ENCODE results near the gene LCORL.

GRCh38 chr4:17921451-17921850 lies 100.1 kb downstream of the LCORL start:
- TF ChIP-seq CTCF (conservative IDR thresholded peaks at IDR 0.05; ENCODE audit: low read depth, low read length) (no peak), USF2 (IDR thresholded peaks at IDR 0.05; ENCODE audit: low read depth, low read length) (no peak), RCOR1 (IDR thresholded peaks at IDR 0.05; ENCODE audit: insufficient replicate concordance, low read length) (no peak), MAZ (IDR thresholded peaks at IDR 0.05; ENCODE audit: borderline replicate concordance, low read depth, low read length) (no peak), MXI1 (IDR thresholded peaks at IDR 0.05; ENCODE audit: borderline replicate concordance, low read depth, low read length) (no peak), RFX5 (IDR thresholded peaks at IDR 0.05; ENCODE audit: low read depth, low read length) (no peak), POLR2A (IDR thresholded peaks at IDR 0.05; ENCODE audit: low read depth, low read length) (no peak), NFE2L2 (IDR thresholded peaks at IDR 0.05; ENCODE audit: low read depth, low read length) (no peak), BHLHE40 (IDR thresholded peaks at IDR 0.05; ENCODE audit: low read depth, low read length) (no peak), ELK1 (IDR thresholded peaks at IDR 0.05; ENCODE audit: borderline replicate concordance, low read depth, low read length) (no peak), MAFK (IDR thresholded peaks at IDR 0.05; ENCODE audit: low read depth, low read length) (no peak)
